GM12892 (cell line): ENCODE data around the gene TMEM150A.

Source experiments
- DNase-seq: peaks from one replicate; pipeline ENCODE4 v3.0.0; 2011; ENCODE audit not compliant: insufficient read length
- FAIRE-seq: peaks from 2 replicates; lab custom pipeline; 2011; peaks lifted over from hg19 to GRCh38; lab: Jason Lieb, UNC
- POLR2A ChIP-seq: IDR thresholded peaks from 2 replicates; pipeline ENCODE4 v1.6.1; 2011; ENCODE audit warnings: low read depth, low read length, control low read depth
- POLR2AphosphoS5 ChIP-seq: IDR thresholded peaks from 2 replicates; pipeline ENCODE4 v1.6.1; 2011; ENCODE audit warnings: low read depth, low read length, control low read depth
- TAF1 ChIP-seq: IDR thresholded peaks from 2 replicates; pipeline ENCODE4 v1.6.1; 2011; ENCODE audit warnings: low read depth, mild to moderate bottlenecking, control low read depth, low read length, borderline replicate concordance

Gene TMEM150A

DNA sequence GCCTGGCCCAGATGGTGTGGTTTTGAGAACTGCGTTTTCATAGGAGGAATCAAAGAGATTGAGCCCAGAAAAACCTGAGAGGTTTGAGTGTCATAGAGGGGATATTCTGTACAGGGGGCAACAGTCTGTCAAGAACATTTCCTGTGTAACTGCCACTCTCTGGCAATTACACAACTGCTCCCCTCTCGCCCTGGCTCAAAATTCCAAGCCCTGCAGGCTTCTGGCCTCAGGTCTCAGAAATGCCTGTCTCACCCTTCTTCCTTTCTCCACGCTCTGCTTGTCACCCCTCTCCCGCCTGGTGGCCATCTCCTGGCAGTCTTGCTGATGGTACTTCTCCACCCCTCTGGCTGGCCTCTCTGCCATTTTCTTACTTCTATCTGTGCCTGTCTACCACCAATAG is 14.3 kb downstream of the TMEM150A start:
- TF ChIP-seq POLR2A (no peak), POLR2AphosphoS5 (no peak), TAF1 (no peak)
- no peak for FAIRE-seq

DNA sequence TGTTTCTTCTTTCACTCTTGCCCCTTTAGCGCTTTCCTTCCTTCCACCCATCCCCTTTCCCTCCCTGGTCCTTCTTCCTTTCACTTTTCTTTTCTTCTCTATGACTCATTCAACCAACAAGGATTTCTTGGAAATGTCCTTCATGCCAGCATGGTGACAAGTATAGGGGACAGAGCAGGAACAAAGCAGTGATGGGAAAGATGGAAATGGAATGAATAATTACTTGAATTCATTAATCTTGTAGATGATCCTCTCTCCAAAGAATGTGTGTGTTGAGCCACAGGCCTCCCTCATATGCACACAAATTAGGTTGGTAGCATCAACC is 16.8 kb downstream of the TMEM150A start:
- FAIRE-seq (no peak), DNase-seq (no peak)
- TF ChIP-seq POLR2A (no peak), POLR2AphosphoS5 (no peak), TAF1 (no peak)

More for the DNA sequence above, 14.3 kb downstream of the TMEM150A start:
- DNase-seq: no peak

DNA sequence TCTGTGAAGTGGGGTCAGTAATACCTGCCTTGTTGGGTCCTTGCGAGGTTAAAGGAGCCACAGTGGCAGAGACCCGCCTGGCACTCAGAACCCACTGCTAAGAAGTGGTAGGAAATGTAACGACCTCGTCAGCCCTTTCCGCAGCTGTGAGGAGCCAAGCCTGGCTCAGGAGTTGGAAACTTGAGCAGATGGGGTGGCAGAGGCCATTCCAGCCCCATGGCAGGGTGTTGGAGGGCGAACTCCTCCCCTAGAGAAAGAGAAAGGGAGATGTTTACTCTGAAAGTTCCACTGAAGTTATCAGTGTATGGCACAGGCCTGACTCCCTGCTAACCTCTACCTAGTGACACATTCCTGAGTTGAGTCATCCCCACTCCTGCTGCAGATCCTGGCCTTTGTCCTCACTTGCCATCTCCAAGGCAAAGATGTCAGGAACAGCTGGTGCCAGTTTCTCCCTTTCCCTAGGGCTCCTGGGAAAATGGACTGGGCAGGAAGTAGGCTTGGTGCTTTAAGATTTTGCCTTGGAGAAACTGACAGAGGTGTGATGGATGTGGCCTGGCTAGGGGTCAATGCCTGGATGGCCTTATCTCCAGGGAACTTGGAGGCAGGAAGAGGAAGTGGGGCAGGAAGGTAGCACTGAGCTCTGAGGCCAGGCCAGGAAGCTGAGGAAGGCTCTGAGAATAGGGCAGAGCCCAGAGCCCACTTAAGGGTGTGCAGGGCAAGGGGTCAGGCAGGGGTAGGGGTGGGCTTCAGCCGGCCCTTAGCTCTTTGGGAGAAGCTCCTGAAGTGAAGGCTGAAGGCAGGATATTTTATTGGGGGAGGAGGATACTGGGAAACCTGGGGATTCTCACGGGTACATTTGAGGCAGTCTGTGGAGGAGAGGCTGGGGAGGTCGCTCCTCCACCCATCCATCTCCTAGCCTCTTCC is 17.4 kb downstream of the TMEM150A start:
- no peak for DNase-seq
- peak; percentile 44 for FAIRE-seq

DNA sequence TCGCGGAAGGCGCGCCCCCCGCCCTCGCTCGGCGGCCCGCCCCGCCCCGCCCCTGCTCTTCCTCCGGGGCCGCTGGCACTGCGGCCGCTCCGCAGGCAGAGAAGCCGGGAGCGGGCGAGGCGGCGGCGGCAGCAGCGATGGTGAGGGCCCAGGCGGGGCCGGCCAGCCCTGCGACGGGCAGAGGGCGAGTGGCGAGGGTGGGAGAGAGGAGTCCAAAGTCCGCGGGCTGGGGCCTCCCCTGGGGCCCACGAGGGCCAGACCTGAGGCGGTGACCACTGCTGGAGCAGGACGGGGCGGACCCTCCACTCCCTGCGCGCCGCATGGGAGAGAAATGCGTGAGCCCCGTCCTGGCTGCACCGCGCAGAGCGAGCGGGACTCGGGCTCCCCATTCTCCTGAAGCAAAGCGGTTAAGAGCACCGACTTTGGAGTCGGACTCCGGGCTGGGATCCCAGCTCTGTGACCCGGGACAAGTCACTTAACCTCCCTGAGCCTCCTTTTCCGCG is 18.1 kb downstream of the TMEM150A start, which contains the start of gene VAMP5:
Gene VAMP5, plus strand, starts transcription at position 78 of the 503 bp plus-strand sequence. Its CDS starts 60 bp downstream, at position 138.
- DNase-seq (peak; percentile 78), FAIRE-seq (no peak)
- 0 out of 2 replicates have a peak, but pooled peaks have one; percentile 16 for TF ChIP-seq POLR2AphosphoS5
- no peak for TF ChIP-seq POLR2A
- no peak for TF ChIP-seq TAF1

More for the DNA sequence above, 17.4 kb downstream of the TMEM150A start:
- TF ChIP-seq TAF1: no peak
- no peak for TF ChIP-seq POLR2A
- no peak for TF ChIP-seq POLR2AphosphoS5

DNA sequence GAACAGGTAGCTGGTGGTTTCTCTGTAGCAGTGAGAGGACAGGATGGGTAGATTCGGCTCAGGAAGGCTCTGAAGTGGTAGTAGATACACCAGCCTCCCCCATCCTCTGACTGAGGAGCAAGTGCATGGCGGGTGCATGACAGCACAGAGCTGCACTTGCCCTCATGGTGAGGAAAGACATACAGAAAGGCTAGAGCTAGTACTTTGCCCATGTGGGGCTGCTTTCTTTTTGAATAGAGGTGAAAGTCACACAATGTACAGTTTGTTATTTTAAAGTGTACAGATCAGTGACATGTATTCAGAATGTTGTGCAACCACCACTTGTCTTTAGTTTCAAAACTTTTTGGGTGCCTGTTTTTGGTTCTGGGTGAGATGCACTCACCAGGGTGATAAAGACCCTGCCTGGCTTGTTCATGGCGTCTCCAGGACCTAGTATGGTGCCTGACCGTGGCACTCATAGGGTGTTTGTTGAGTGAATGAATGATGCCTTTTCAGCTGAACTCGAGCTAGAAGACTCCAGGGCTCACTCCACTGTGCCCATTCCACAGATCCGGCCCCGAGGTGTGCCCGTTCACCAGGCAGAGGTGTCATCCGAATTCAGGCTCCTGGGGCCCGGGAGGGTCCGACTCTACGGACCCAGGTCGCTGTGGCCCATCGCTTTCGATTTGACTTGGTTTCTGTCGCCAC is 18.7 kb downstream of the TMEM150A start:
- DNase-seq (no peak), FAIRE-seq (no peak)
- TF ChIP-seq POLR2AphosphoS5 (no peak), TAF1 (no peak), POLR2A (no peak)

DNA sequence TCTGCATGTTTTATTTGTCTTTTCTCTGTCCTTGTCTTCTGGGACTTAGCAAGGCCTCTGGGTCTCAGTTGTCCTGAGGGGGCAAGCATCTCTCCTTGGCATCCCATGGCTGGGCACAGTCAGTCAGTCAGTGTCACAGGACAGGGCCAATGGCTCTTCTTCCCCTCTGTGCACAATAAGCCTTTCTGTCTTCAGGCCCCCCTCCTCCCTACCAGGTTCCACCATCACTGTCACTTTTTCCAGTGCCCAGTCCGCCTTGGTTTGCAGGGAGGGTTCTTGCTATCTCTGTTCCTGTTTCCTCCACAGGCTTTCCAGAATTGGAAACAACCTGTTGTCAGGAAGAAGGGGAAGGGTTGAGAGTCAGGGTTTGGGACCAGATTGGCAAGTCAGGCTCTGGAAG is 20.0 kb downstream of the TMEM150A start:
- no peak for FAIRE-seq
- no peak for TF ChIP-seq POLR2AphosphoS5
- no peak for TF ChIP-seq POLR2A
- no peak for TF ChIP-seq TAF1

DNA sequence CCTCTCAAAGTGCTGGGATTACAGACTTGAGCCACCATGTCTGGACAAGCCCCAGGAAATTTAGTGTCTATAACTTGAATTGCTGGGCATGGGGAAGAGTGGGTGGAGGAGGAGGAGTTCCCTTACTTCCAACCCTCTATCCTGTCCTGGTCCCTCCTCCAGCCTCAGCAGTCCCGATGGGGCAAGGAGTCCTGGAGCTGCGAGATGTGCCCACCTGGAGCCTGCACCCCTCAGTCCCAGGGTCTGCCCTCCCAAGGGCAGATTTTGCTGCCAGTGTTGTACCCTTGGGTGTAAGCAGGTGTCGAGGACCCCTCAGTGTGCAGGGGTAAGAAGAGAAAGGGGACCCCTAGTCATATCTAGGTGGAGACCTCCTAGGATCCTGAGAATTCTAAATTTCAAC is 22.3 kb downstream of the TMEM150A start:
- FAIRE-seq (no peak), DNase-seq (no peak)
- TF ChIP-seq POLR2AphosphoS5: no peak
- TF ChIP-seq TAF1: no peak
- TF ChIP-seq POLR2A: no peak

More for the DNA sequence above, 20.0 kb downstream of the TMEM150A start:
- DNase-seq: no peak

DNA sequence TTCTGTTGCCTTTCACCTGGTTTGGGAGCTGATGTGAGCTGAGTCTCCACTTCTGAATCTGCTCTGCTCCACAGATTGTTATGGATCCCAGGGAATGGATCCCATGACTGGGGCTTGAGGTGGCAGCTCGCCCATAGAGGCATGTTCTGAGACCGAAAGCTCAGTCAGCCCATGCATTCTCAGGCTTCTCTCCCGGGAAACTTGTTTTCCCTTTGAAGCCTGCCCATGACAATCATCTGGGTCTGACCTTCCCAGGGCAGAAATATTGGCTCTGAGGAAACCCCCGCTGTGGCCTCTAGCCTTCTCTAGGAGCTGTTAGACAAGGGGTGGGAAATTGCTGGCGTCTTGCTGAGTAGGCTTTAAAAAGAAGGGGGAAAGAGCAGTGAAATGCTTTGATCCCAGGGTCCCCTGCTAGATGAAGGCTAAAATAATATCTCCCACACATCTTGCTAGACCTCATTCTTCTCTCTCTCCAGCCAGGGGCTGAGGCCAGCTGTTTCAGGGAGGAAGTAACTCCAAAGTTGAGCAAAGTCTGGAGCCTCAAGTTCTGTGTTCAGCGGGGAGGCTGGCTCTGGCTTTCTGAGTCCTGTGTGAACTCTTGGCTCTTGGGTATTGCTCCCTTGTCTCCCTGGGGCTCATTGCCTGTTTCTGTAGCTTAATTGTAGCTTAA is 23.1 kb downstream of the TMEM150A start:
- DNase-seq: no peak
- TF ChIP-seq TAF1 (no peak), POLR2A (no peak), POLR2AphosphoS5 (no peak)
- no peak for FAIRE-seq

DNA sequence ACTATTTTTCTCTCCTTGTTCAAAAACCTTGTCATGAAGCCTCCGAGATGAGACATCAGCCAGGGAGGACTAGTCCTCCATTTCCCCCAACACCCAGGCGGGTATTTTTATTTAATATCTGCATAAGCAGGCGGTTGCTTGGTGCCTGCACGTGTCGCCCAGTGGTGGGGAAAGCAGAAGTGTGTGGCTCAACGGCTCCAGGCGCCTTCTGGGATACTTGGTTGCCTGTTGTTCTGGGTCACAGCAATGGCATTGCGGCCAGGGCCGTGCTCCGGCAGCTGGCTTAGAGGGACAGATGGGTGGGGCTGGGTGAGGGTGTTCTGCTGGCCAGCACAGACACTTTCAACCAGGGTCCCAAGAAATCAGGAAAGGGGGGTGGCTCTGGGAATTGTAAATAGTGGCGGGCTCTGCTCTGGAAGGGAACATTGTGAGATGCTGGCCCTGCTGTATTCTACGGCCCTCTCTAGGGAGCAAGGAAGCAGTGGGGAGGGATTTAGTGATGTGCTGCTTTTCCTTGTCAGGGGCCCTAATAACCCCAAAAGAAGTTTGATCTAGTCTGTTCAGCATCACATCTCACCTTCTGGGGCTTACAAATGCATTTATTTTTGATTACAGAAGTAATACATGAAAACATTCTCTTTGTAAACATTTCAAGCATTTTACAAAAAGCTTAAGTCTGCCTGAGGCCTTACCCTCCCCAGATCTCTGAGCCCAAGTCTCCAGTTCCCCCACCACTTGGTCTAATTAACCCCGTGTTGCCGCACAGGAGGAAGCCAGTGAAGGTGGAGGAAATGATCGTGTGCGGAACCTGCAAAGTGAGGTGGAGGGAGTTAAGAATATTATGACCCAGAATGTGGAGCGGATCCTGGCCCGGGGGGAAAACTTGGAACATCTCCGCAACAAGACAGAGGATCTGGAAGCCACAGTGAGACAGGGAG is 24.0 kb downstream of the TMEM150A start:
- TF ChIP-seq TAF1: 0 out of 2 replicates have a peak, but pooled peaks have one; percentile 27
- no peak for TF ChIP-seq POLR2A
- DNase-seq: no peak
- FAIRE-seq: peak; percentile 46

DNA sequence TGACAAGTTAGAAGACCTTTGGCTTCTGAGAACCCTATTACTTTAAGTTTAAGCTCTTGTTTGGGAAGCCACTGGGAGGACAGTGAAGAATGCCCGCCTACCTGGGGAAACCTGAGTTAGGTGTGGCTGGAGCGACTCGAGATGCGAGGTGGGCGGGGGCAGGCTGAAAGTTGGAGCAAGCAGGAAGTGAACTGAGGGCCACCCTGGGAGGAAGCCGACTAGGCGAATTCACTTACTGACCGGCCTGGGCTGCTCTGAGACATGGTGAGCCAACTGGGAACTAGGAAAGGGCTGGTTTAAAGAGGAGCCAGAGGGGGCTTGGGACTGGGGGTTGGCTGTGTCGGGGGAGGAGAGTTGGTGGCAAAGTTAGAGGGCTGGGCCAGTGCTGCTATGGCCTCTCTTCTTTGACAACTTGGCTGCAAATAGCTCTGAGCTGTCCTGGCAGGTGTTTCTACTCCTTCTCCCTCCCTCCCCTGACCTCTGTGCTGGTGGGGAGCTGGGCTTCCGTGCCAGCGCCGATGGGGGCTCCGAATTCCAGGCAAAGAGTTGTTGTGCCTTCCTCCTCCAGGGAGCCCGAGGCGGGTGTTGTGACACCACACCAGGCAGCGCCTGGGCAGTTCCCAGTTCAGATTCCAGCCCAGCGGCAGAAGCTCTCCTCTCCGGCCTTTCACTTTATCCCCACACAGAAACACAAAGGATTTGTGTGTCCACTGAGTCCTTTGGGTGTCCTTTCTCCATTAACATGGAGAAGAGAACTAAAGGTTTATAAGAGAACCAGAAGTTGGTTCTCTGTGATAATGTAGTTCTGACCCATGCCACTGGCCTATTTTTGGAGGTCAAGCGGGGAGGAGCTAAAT is 24.9 kb downstream of the TMEM150A start, which contains the start of gene VAMP8:
Gene VAMP8, plus strand, starts transcription at position 201 of the 857 bp plus-strand sequence. Its CDS starts 61 bp downstream, at position 262.
- peak; percentile 68 for DNase-seq
- peak; percentile 70 for FAIRE-seq
- TF ChIP-seq TAF1 (0 out of 2 replicates have a peak, but pooled peaks have one; percentile 9), POLR2A (peak; percentile 48; the same call in 1 of the 2 replicates), POLR2AphosphoS5 (0 out of 2 replicates have a peak, but pooled peaks have one; percentile 25)
